GM19463 (cell line): ENCODE data around the gene DEPDC5.
"Not testable (repeated sequence)": the region's sequence is repeated elsewhere in the genome, so short reads cannot be mapped to it uniquely, and the experiment has no call there.

Experiments
- ATAC-seq: cut with Tn5 transposase; IDR thresholded peaks from one replicate; pipeline ENCODE4 v1.9.1; 2021; ENCODE audit warnings: mild to moderate bottlenecking, moderate library complexity; ENCODE audit not compliant: unreplicated experiment

The DEPDC5 gene

DNA sequence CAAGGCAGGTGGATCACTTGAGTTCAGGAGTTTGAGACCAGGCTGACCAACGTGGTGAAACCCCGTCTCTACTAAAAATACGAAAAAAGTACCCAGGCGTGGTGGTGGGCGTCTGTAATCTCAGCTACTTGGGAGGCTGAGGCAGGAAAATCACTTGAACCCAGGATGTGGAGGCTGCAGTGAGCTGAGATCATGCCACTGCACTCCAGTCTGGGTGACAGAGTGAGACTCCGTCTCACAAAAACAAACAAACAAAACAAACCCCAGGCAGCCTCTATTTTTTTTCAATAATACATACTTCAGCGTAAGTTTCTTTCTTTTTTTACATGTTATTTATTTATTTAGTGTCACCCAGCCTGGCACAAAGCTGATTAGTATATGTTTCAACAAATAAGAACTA is 60.1 kb downstream of the DEPDC5 start:
- not testable (repeated sequence) for ATAC-seq

DNA sequence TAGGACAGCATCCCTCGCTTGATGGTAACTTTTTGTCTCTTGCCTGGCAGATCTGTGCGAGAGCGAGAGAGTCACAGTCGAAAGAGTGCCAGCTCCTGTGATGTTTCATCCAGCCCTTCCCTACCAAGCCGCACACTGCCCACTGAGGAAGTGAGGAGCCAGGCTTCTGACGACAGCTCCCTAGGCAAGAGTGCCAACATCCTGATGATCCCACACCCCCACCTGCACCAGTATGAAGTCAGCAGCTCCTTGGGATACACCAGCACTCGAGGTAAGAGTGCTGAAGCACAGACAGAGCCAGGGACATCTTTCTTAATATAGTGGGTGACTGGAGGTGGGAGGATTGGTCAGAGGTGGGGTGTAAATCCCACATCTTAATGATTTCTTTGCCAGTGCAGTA is 61.1 kb downstream of the DEPDC5 start:
- ATAC-seq: no peak

DNA sequence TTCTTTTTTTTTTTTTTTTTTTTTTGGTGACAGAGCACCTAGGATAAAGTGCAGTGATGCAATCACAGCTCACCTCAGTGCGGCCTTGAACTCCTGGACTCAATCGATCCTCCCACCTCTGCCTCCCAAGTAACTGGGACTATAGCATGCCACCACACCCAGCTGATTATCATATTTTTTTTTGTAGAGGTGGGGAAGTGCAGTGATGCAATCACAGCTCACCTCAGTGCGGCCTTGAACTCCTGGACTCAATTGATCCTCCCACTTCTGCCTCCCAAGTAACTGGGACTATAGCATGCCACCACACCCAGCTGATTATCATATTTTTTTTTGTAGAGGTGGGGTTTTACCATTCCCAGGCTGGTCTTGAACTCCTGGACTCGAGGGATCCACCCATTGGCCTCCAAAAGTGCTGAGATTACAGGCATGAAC is 61.6 kb downstream of the DEPDC5 start:
- ATAC-seq: not testable (repeated sequence)

DNA sequence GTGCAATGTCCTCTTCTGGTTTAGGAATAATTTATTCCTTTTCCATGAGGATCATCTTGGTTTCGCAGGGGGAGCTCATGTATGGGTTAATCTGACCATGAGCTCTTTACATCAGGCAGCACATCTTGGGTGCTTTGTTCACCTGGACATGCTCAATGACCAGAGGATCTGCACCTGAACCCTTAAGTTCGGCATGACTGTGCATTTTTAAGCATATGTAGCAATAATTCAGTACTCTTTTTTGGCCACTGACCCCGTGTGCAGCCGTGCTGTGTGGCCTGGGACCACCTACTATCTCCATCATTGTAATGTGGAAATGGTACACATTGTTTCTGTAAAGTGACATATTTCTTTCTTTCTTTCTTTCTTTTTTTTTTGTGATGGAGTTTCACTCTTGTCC is 62.9 kb downstream of the DEPDC5 start:
- ATAC-seq: no peak

DNA sequence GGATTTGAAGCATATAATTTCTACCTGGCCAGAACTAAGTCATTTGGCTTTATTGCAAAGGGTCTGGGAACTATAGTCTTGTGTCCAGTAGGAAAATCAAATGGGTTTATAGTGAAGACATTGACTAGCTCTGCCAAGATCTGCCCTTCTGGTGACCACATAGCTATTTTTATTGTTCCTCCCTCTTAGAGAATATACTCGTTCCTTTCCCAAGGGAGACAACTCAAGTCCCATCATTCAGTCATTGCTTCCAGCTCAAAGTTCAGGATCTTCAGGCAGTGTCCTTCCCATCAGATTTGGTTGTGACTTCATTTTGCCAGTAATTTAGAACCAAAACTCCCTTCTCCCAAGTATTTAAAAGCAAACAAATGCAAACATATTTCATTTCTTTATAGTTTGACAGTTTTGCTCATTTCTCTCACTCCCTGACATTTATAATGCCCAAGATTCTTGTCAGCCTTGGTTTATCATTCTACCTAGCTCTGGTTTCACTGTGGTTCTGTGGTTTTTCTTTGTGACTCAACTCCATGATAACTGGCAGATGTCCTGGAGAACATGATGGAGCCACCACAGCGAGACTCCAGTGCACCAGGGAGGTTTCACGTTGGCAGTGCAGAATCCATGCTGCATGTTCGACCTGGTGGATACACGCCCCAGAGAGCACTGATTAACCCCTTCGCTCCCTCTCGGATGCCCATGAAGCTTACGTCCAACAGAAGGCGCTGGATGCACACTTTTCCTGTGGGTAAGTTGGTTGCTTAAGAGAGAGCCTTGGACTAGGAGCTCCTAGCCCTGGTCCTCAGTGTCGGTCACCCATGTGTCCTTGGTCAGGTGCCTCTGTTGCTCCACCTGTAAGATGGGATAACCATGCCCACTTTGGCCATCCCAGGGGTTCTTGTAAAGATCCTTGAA is 64.9 kb downstream of the DEPDC5 start:
- no peak for ATAC-seq

DNA sequence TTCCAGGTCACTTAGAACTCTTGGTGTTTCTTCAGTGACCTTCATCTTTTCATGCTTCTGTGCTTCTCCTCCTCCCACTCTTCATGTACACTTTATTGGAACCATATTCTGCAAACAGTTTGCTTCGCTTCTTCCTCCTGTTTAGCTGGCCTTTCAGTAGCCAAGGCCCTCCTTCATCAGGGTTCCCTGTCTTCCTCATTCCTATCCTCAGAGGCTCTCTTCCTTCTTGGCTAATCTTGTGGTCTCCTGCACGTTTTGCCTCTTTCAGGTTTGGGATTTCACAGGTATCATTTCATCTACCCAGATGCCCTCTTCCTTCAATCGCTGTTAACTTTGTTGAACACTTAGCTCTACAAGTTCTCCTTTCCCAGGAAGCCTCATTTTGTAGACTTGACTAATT is 66.8 kb downstream of the DEPDC5 start:
- no peak for ATAC-seq

DNA sequence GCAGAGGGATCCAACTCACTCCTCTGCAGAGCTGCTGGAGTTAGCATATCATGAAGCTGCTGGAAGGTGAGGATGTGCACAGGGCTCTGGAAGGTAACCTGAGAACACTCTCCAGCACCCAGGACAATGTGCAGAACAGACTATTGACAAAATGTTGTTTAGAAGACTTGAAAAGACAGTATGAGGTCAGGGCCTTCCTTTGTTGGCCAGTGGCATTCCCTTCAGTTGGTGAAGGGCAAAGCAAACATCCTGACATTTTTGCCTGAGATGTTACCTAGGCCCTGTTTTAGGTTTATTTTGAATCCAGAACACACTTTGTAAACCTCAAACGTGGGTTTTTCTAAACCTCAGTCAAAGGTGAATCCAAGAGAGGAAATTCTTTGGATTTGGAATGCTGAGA is 67.8 kb downstream of the DEPDC5 start:
- no peak for ATAC-seq

DNA sequence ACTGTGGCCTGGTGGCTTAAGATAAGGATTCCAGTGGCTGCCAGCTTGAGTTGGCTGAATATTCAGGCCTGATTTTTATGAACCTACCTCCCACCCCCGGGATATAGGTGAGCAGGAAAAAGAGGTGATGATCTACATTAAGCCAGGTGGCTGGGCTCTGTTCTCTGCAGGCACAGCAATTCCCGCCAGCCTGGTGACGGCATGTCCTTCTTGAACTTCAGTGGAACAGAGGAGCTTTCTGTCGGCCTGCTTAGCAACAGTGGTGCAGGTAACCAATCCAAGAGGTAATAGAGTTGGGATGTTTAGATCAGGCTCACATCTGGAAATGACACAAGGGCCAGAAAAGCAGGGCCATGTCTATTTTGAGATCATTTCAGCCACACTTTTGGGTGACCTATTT is 68.7 kb downstream of the DEPDC5 start:
- no peak for ATAC-seq

DNA sequence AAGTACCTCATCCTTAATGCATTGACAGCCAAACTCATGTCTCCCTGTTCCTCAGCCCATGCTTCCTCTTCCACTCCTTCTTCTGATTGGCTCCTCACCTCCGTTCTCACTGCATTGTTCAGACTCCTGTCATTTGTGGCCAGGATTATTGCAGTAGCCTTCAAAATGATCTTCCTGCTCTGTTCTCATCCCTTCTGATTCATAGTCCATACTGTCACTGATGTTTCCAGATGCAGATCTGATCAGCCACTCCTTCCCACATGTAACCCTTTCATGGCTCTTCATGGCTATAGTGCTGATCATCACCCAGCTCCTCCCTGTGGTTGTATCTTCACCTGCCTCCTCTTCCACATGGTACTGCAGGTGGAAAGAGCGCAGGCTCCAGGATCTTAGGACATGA is 71.7 kb downstream of the DEPDC5 start:
- no peak for ATAC-seq

DNA sequence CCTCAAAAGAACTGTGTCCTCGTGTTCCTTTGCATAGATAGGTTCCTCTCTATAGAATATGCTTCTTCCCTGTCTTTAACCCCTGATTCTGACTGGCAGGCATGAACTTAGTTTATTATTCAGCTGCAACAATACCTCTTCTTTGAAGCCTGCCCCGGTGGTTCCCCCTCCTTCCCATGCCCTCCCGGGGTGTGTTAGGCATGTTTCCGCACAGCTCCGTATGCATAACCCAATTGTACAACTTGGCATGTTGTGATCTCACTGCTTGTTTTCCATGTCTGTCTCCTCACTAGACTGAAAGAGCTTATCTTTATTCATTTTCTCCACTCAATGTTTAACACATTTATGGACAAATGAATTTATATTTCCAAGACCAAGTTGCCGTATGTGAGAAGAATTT is 72.6 kb downstream of the DEPDC5 start:
- ATAC-seq: no peak

DNA sequence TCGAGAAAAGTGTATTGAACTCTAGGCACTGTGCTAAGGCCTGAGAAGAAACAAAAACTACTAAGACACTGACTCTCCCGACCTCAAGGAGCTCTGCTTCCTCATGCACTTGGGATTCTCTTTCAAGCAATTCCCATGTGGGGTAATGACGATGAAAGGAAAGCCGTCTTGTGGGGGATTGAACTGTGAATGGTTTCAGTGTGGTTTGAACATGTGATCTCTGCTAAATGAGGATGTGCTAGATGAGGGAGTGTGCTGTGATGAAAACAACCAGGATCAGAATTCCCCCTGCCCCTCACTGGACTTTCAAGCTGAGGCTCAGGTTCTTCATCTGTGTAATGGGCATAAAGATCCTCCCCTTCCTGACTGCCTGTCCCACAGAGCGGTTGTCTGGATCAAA is 74.9 kb downstream of the DEPDC5 start:
- ATAC-seq: no peak

DNA sequence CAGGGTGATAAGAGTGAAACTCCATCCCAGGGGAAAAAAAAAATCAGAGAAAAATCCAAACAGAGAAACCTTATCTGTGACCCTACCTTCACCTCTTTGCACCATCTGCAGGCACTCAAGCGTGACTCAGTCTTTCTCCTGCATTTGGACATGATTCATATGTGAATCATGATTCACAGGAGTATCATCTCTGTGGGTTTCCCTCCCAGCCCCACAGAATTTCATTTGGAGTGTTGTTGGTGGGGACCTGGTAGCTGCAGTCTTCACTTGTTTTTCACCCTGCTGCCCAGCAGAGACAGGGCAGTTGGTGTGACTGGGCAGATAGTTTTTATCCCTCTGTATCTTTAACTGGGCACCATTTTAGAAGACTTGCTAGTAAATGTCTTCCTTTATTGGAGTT is 75.7 kb downstream of the DEPDC5 start:
- no peak for ATAC-seq

DNA sequence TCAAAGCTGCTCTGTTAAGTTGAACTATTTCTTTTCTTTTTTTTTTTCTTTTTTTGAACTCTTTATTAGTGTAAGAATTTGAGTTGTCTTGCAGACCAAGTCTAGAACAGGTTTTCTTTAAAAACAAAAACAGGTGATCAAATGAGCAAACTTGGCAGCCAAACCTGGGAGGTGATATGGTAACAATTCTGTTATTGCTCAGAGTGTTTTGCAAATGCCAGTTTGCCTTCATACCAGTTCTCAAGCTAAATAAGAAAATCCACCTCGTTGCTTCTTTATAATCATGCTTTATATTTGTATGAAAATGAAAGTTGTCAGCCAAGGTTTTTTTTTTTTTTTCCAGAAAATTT is 76.9 kb downstream of the DEPDC5 start:
- ATAC-seq: no peak

DNA sequence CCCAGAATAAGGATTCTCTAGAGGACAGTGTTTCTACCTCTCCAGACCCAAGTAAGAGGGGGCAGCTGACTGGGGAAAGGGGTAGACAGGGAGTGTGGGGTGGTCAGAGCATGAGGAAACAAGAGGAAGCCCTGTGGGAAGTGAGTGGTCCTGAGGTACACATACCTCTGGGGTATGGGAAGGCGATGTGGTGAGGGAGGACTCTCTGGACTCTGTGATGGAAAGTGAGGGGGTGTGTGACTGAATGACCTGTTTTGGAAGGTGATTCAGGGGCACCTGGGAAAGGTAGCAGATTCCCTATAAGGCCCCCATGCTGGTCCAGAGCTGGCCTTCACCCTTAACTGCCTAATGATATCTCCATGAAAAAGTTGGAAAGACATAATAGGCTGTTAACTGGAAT is 80.1 kb downstream of the DEPDC5 start:
- no peak for ATAC-seq

DNA sequence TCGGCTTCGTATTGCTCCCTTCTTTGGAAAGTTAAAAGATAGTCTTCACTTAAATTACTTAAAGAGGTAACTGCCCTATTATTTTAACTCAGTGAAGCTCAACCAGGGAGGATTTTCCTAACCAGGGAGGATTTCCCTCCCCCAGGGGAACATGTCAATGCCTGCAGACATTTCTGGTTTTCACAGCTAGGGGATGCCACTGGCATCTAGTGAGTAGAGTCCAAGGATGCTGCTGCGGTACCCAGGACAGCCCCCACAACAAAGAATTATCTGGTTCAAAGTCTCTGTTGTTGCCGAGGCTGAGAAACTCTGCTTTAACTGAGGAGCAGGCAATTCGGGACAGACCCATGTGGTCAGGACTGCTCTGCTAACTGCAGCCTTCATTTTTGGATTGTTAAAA is 82.2 kb downstream of the DEPDC5 start:
- ATAC-seq: no peak

DNA sequence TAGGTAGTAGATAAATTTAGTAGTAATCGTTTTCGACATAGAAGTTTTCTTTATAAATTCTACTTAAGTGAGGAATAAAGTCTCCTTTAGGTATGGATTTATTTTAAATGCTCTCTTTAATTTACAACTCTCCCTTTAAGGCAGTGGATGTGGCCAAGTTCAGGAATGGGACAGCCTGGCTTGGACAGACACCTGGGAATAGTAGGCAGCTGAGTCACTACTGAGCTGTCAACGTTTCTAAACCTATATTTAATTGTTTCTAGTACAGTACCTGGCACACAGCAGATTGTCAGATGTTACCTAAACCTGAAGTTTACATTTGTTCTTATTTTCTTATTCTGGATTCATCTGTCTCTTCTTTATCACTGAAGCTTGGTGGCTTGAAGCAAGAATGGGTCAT is 85.1 kb downstream of the DEPDC5 start:
- ATAC-seq: no peak

DNA sequence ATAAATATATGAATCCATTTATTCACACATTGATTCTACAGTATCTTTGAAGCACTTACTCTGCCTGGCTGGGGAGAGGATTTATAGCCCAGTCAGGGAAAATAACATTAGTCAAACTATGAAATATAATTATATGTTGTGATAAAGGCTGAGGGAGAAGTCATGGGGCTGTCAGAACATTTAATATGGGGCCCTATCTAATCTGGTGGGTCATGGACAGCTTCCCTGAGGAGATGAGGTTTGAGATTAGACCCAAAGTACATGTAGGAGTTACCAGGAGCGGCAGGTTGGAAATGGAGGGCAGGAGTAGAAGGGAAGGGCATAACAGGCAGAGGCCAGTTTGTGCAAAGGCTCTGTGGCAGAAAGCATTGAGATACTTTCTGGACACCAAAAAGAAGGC is 86.2 kb downstream of the DEPDC5 start:
- no peak for ATAC-seq

DNA sequence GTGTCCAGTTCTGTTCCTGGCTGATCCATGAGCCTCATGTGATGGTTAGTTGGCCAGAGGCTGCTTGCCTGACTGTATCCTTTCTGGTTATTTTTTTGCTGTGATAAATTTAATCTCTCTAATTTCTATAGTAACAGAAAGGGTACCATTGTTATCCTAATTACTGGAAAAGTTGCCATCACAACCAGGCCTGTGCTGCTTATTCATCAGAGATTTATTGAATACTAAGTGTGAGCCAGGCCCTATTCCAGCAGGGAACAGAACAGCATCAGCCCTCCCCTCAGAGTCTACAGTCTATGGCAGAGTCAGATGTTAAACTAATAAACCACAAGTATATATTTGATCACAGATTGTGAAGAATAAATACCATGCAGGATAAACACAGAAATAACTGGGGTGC is 86.8 kb downstream of the DEPDC5 start:
- no peak for ATAC-seq

DNA sequence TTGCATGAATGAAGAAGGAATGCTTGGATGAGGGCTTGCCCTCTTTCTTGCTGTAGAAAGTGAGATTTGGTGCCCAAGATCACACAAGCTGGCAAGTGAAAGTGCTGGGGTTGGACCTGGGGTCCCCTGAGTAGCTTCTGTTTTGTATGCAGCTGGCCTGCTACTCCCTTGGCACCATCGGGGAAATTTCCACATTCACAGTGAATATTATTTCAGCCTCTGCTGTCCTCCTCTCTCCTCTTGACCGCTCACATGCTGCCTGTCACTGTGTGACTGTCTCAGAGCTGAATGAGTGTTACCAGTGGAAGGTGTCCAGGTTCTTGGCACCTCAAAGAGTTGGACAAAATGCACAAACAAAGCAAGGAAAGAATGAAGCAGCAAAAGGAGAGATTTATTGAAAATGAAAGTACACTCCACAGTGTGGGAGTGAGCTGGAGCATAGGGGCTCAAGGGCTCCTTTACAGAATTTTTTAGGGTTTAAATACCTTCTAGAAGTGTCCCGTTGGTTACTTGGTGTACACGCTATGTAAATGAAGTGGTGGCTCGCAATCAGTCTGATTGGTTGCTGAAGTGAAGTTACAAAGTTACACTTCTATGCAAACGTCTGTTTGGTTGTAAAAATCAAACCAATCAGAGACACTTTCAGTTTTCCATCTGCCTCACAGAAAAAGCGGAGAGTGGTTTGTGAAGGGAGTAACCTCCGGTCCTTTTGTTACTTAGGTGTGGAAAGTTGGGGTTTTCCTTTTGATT is 87.4 kb downstream of the DEPDC5 start:
- no peak for ATAC-seq

DNA sequence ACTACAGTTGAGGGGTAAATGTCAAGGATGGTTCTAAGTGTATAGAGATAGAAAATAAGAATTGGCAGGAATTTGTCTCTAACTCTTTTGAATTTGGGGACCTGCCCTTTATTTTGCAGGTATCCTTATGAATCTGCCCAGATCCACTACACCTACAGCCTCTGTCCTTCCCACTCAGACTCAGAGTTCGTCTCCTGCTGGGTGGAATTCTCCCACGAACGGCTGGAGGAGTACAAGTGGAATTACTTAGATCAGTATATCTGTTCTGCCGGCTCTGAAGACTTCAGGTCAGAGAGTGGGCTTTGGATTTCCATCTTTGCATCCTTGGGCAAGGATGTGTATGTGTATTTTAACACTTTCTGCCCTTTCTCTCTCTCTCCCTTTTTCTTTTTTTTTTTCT is 89.7 kb downstream of the DEPDC5 start:
- no peak for ATAC-seq

DNA sequence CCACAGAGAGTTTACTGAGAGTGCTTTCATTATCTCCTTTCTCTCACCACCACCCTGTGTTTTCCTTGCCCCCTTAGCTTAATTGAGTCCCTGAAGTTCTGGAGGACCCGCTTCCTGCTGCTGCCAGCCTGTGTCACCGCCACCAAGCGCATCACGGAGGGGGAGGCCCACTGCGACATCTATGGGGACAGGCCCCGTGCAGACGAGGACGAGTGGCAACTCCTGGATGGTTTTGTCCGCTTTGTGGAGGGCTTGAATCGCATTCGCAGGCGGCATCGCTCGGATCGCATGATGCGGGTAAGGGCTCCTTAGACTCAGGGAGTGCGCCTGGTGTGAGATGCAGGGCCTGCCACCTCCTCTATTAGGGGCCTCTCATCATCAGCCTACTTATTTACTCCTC is 91.1 kb downstream of the DEPDC5 start:
- no peak for ATAC-seq
